Gastroesophageal sphincter (tissue), 3 donors: ENCODE measurements around the gene COG5.

Experiments used
- CTCF ChIP-seq, 4 experiments: fragments of 200-600 bp in 2 of 4; fragments of 450-650 bp in 2 of 4; sonication (generic) in 1 of 4; IDR thresholded peaks; one replicate each; pipeline ENCODE4 v1.5.1; 2017 to 2019; ENCODE audit warnings: antibody characterized with exemption in 4 of 4, mild to moderate bottlenecking in 2 of 4, moderate library complexity in 2 of 4
- POLR2A ChIP-seq, 2 donors: fragments of 450-650 bp; IDR thresholded peaks; one replicate each; pipeline ENCODE4 v1.6.1; 2017; ENCODE audit warnings: antibody characterized with exemption in 2 of 2, mild to moderate bottlenecking in 2 of 2, moderate library complexity in 1 of 2

- no peak for TF ChIP-seq CTCF (IDR thresholded peaks at IDR 0.05)
- no peak for TF ChIP-seq POLR2A (IDR thresholded peaks at IDR 0.05)
These were observed 219.4 kb downstream of the COG5 start for GRCh38 chr7:107344286-107344685.
